K562 (cell line): Measurements from ENCODE around the gene AIF1. TPM values are rescaled to one million over a fixed set of nuclear protein-coding genes. Genes with fewer than 3 reads are reported as not detected.
A peak's percentile ranks its signal among the peaks of the same experiment; 100 is the strongest.

Experiments
- ARNT ChIP-seq, 2 experiments: fragments of 450-650 bp; IDR thresholded peaks; 2 replicates each; pipeline ENCODE4 v1.6.1; 2016; ENCODE audit warnings: mild to moderate bottlenecking in 1 of 2
- BCLAF1 ChIP-seq, 2 experiments: fragments of 450-650 bp in 1 of 2; IDR thresholded peaks; 2 replicates each; pipeline ENCODE4 v1.6.1; 2011 to 2017; ENCODE audit warnings: low read depth in 2 of 2, antibody characterized with exemption in 1 of 2, borderline replicate concordance in 1 of 2, low read length in 1 of 2, mild to moderate bottlenecking in 1 of 2, mixed read lengths in 1 of 2; ENCODE audit not compliant: control insufficient read depth in 1 of 2
- BMI1 ChIP-seq: fragments of 150-350 bp; IDR thresholded peaks from 2 replicates; pipeline ENCODE4 v1.6.1; 2014; ENCODE audit warnings: low read length
- ETS1 ChIP-seq: conservative IDR thresholded peaks from 2 replicates; pipeline ENCODE4 v1.6.1; 2011; ENCODE audit warnings: low read depth, mild to moderate bottlenecking, low read length; ENCODE audit not compliant: control insufficient read depth
- POLR2A ChIP-seq: fragments of 450-650 bp; conservative IDR thresholded peaks from 2 replicates; pipeline ENCODE4 v1.6.1; 2016
- POLR2B ChIP-seq: fragments of 450-650 bp; IDR thresholded peaks from 2 replicates; pipeline ENCODE4 v1.6.1; 2018; ENCODE audit warnings: low read depth; ENCODE audit not compliant: partially characterized antibody
- THRA ChIP-seq: fragments of 450-650 bp; IDR thresholded peaks from 2 replicates; pipeline ENCODE4 v1.6.1; 2017; ENCODE audit warnings: mild to moderate bottlenecking, moderate library complexity
- ZBTB7A ChIP-seq: IDR thresholded peaks from 2 replicates; pipeline ENCODE4 v1.6.1; 2011; ENCODE audit warnings: low read depth, mild to moderate bottlenecking, low read length, moderate library complexity, borderline replicate concordance; ENCODE audit not compliant: control insufficient read depth
- ZNF263 ChIP-seq: sonication (generic); formaldehyde crosslinking; IDR thresholded peaks from 2 replicates; pipeline ENCODE4 v1.8.0; 2022; ENCODE audit warnings: mild to moderate bottlenecking, missing genetic modification reagents, borderline replicate concordance
- ZNF436 ChIP-seq: fragments of 250-450, 450-650 bp; sonication (Bioruptor Pico); formaldehyde crosslinking; IDR thresholded peaks from 2 replicates; pipeline ENCODE4 v1.7.0; 2020; ENCODE audit warnings: mild to moderate bottlenecking
- ZNF449 ChIP-seq: fragments of 250-450 bp; sonication (Bioruptor Pico); IDR thresholded peaks from 2 replicates; pipeline ENCODE4 v1.8.0; 2022; ENCODE audit warnings: moderate library complexity, mild to moderate bottlenecking, inconsistent platforms
- polyA plus RNA-seq, 8 experiments: library from polyadenylated mRNA; depleted of rRNA in 4 of 8; stranded (reverse) in 5 of 8; unstranded in 3 of 8; fragments of >200 nt; fragmentation: Nextera tagmentation in 2 of 8; fragmentation: Illumina TruSeq in 1 of 8; extraction: Ambion mirVana in 2 of 8; extraction: Trizol in 1 of 8; gene quantifications; 2 replicates each; pipeline versions ENCODE4 v1.2.1 to v1.2.3, GENCODE V29; 2011 to 2014; ENCODE audit warnings: inconsistent platforms in 1 of 8, missing spikeins in 1 of 8
- total RNA-seq, 7 experiments: library from RNA; depleted of rRNA in 6 of 7; stranded (reverse); fragments of >200 nt in 6 of 7; fragmentation: Illumina TruSeq in 2 of 7; extraction: Trizol in 2 of 7; gene quantifications; 2 replicates each; pipeline versions ENCODE4 v1.2.1 to v1.2.3, GENCODE V29; 2011 to 2021; ENCODE audit warnings: low replicate concordance in 1 of 7

Gene AIF1
- total and polyA plus RNA-seq, 9 of the 15 experiments (the other 6 are each of a cell fraction or from before 2014, with no cell fraction given): 9.4 to 33.4 (median 19.4) TPM

- no peak for TF ChIP-seq ZNF449
- TF ChIP-seq ZBTB7A: peak; percentile 82; the same call in 1 of the 2 replicates
- TF ChIP-seq BCLAF1 (IDR thresholded peaks at IDR 0.05; ENCODE audit: borderline replicate concordance in 1 of 2, control insufficient read depth in 1 of 2, low read depth in 2 of 2, low read length in 1 of 2): peak in 1 of 2 experiments; percentile 62; a peak in 1 of 4 replicates
- TF ChIP-seq POLR2B: peak; percentile 57
- TF ChIP-seq ARNT (IDR thresholded peaks at IDR 0.05): peak; percentile 29 to 66; a peak in 1 of 4 replicates
- TF ChIP-seq POLR2A: peak; percentile 63
- no peak for TF ChIP-seq ZNF436 (CRISPR knock-in tag)
- TF ChIP-seq BMI1: no peak
- 0 out of 2 replicates have a peak, but pooled peaks have one; percentile 40 for TF ChIP-seq ETS1
- TF ChIP-seq THRA: no peak
- TF ChIP-seq ZNF263 (CRISPR knock-in tag): 0 out of 2 replicates have a peak, but pooled peaks have one; percentile 45
These were observed 49.1 kb downstream of the AIF1 start (continued) for GRCh38 chr6:31663961-31664789.
